Bronchial epithelial cell (primary cell): ENCODE results near the gene TMEM81. TPM values are rescaled to one million over a fixed set of nuclear protein-coding genes. Genes with fewer than 3 reads are reported as not detected.

Experiments
- DNase-seq: peaks from one replicate; pipeline ENCODE4 v3.0.0-alpha.2; 2010; ENCODE audit warnings: low read depth
- FAIRE-seq: peaks from 2 replicates; lab custom pipeline; 2011; peaks lifted over from hg19 to GRCh38; lab: Jason Lieb, UNC
- H3K27me3 ChIP-seq: 2 replicates; pipeline ENCODE4 v1.5.1; 2011; ENCODE audit warnings: low read length; ENCODE audit not compliant: control insufficient read depth, insufficient read depth
- H3K36me3 ChIP-seq: 2 replicates; pipeline ENCODE4 v1.5.1; 2011; ENCODE audit warnings: low read length; ENCODE audit not compliant: control insufficient read depth, insufficient read depth
- H3K4me3 ChIP-seq: 2 replicates; pipeline ENCODE4 v1.5.1; 2011; ENCODE audit warnings: mild to moderate bottlenecking, low read depth, low read length, control low read depth
- total RNA-seq: library from RNA; depleted of rRNA; stranded (reverse); fragments of >200 nt; gene quantifications from 2 replicates; pipeline ENCODE4 v1.2.1, GENCODE V29; 2014
- TF ChIP-seq, protein P1 (sequence below): IDR thresholded peaks from 2 replicates; pipeline ENCODE4 v1.5.1; 2011; ENCODE audit warnings: mild to moderate bottlenecking, moderate library complexity, low read length, control low read depth, inconsistent platforms; ENCODE audit not compliant: insufficient read depth, severe bottlenecking

Gene TMEM81
- total RNA-seq, 1 donor from 2014 or later, result 1.6 TPM

- DNase-seq (no peak), FAIRE-seq (no peak)
- H3K27me3 ChIP-seq, result no peaks in the 10 kb centered on the region
- no peaks in the 10 kb centered on the region for H3K36me3 ChIP-seq
- TF ChIP-seq, protein P1, sequence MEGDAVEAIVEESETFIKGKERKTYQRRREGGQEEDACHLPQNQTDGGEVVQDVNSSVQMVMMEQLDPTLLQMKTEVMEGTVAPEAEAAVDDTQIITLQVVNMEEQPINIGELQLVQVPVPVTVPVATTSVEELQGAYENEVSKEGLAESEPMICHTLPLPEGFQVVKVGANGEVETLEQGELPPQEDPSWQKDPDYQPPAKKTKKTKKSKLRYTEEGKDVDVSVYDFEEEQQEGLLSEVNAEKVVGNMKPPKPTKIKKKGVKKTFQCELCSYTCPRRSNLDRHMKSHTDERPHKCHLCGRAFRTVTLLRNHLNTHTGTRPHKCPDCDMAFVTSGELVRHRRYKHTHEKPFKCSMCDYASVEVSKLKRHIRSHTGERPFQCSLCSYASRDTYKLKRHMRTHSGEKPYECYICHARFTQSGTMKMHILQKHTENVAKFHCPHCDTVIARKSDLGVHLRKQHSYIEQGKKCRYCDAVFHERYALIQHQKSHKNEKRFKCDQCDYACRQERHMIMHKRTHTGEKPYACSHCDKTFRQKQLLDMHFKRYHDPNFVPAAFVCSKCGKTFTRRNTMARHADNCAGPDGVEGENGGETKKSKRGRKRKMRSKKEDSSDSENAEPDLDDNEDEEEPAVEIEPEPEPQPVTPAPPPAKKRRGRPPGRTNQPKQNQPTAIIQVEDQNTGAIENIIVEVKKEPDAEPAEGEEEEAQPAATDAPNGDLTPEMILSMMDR, result no peak
- H3K4me3 ChIP-seq, result no peak overlapping the region
Measured at GRCh38 chr1:205076245-205076761, 8.0 kb downstream of the TMEM81 start.

- H3K4me3 ChIP-seq, result no peak overlapping the region
- DNase-seq (no peak), FAIRE-seq (no peak)
- TF ChIP-seq, protein P1, result no peak
- no peaks in the 10 kb centered on the region for H3K27me3 ChIP-seq
- no peaks in the 10 kb centered on the region for H3K36me3 ChIP-seq
Measured at GRCh38 chr1:205075642-205076155, 8.6 kb downstream of the TMEM81 start.

GRCh38 chr1:205074513-205074912 is 9.7 kb downstream of the TMEM81 start:
- Histone ChIP-seq H3K27me3 (no peaks in the 10 kb centered on the region), H3K4me3 (no peak overlapping the region), H3K36me3 (no peaks in the 10 kb centered on the region)
- FAIRE-seq, result no peak
- TF ChIP-seq, protein P1, result no peak
- DNase-seq, result peak; percentile 15

DNA sequence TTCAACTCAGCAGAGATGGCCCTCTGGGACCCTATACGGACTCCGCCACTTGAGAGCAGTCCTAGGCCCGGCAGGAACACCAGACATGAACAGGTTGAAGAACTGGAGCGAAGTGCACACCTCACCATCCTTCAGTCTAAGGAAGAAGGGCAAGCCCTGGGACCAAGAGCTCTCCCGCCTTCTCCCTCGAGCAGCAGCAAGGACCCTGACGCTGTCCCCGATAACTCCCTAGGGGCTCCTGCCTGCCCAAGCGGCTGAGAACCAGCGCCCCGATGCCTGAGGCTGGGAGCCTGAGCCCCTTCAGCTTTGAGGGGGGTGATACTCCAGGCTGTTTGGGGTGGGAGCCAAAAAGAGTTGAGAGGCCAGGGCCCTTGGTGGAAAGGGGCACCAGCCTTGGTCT is 10.2 kb downstream of the TMEM81 start:
- FAIRE-seq (no peak), DNase-seq (no peak)
- Histone ChIP-seq H3K4me3 (no peak overlapping the region), H3K36me3 (no peaks in the 10 kb centered on the region), H3K27me3 (no peaks in the 10 kb centered on the region)
- TF ChIP-seq, protein P1, result no peak

GRCh38 chr1:205073511-205073910 is 10.7 kb downstream of the TMEM81 start:
- FAIRE-seq (no peak), DNase-seq (peak; percentile 38)
- TF ChIP-seq, protein P1, result no peak
- Histone ChIP-seq H3K36me3 (no peaks in the 10 kb centered on the region), H3K27me3 (no peaks in the 10 kb centered on the region), H3K4me3 (no peak overlapping the region)

DNA sequence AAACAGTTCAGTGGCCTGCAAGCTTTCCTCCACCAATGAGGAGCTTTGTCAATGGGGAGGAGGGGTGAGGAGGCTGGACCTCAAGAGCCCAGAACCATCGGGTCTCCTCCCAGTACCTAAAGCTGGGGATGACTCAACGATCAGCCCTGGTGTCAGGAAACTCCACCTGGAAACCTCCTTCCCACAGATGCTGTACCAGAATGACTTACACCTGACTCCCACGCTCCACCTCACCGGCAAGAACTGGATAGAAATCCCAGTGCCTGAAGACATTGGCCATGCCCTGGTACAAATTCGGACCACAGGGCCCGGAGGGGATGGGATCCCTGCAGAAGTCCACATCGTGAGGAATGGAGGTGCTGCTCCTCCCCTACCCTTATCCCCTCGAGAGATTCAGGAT is 11.4 kb downstream of the TMEM81 start:
- TF ChIP-seq, protein P1, result no peak
- peak; percentile 52 for DNase-seq
- H3K27me3 ChIP-seq, result peaks cover 1% of the 10 kb centered on the region

More for the DNA sequence above, 11.4 kb downstream of the TMEM81 start:
- H3K36me3 ChIP-seq, result no peaks in the 10 kb centered on the region
- no peak overlapping the region for H3K4me3 ChIP-seq
- FAIRE-seq, result peak; percentile 60
